ENCODE results near the gene CHDH.

GRCh38 chr3:53818221-53819162 lies 27.7 kb downstream of the CHDH start:
- no peak for TF ChIP-seq POLR2AphosphoS5 (IDR thresholded peaks at IDR 0.05; ENCODE audit: low read depth, low read length)
- no peak for TF ChIP-seq POLR2A (IDR thresholded peaks at IDR 0.05; ENCODE audit: low read depth, low read length)
- TF ChIP-seq TAF1 (IDR thresholded peaks at IDR 0.05; ENCODE audit: low read depth, low read length) = no peak
- TF ChIP-seq SPI1 (IDR thresholded peaks at IDR 0.05; ENCODE audit: low read depth, low read length) = no peak
- TF ChIP-seq PAX5 (IDR thresholded peaks at IDR 0.05; ENCODE audit: insufficient read depth, low read length, severe bottlenecking) = no peak

Data from GM12891 (cell line).